GM19025 (cell line): ENCODE results near the gene OSBPL6.
"Not testable (repeated sequence)": the region's sequence is repeated elsewhere in the genome, so short reads cannot be mapped to it uniquely, and the experiment has no call there.

Source experiments
- ATAC-seq: cut with Tn5 transposase; IDR thresholded peaks from one replicate; pipeline ENCODE4 v1.9.1; 2021; ENCODE audit warnings: mild to moderate bottlenecking, low read depth, moderate library complexity; ENCODE audit not compliant: unreplicated experiment

OSBPL6 gene

GRCh38 chr2:178197791-178198190 lies 3.5 kb downstream of the OSBPL6 start:
- ATAC-seq, result no peak

- ATAC-seq, result not testable (repeated sequence)
These were observed 4.1 kb downstream of the OSBPL6 start for GRCh38 chr2:178198441-178198840.

GRCh38 chr2:178199334-178199733 lies 5.0 kb downstream of the OSBPL6 start:
- ATAC-seq, result no peak

GRCh38 chr2:178200331-178200730 lies 6.0 kb downstream of the OSBPL6 start:
- no peak for ATAC-seq

- ATAC-seq, result no peak
These were observed 8.6 kb downstream of the OSBPL6 start for GRCh38 chr2:178202927-178203326.

GRCh38 chr2:178204977-178205376 lies 10.7 kb downstream of the OSBPL6 start:
- no peak for ATAC-seq

GRCh38 chr2:178205853-178206521 lies 11.7 kb downstream of the OSBPL6 start:
- no peak for ATAC-seq

- ATAC-seq, result no peak
These were observed 14.0 kb downstream of the OSBPL6 start for GRCh38 chr2:178208336-178208735.

GRCh38 chr2:178208817-178209216 lies 14.5 kb downstream of the OSBPL6 start:
- no peak for ATAC-seq

- no peak for ATAC-seq
These were observed 17.1 kb downstream of the OSBPL6 start for GRCh38 chr2:178211460-178211859.

- no peak for ATAC-seq
These were observed 17.6 kb downstream of the OSBPL6 start for GRCh38 chr2:178211943-178212342.

GRCh38 chr2:178213991-178214390 lies 19.7 kb downstream of the OSBPL6 start:
- no peak for ATAC-seq

GRCh38 chr2:178219247-178219646 lies 24.9 kb downstream of the OSBPL6 start:
- no peak for ATAC-seq

GRCh38 chr2:178220814-178221213 lies 26.5 kb downstream of the OSBPL6 start:
- ATAC-seq, result no peak

GRCh38 chr2:178221556-178221955 lies 27.2 kb downstream of the OSBPL6 start:
- no peak for ATAC-seq

- ATAC-seq, result no peak
These were observed 29.5 kb downstream of the OSBPL6 start for GRCh38 chr2:178223806-178224205.

GRCh38 chr2:178225006-178225805 lies 30.9 kb downstream of the OSBPL6 start:
- no peak for ATAC-seq

- ATAC-seq, result no peak
These were observed 32.9 kb downstream of the OSBPL6 start for GRCh38 chr2:178227187-178227586.

- ATAC-seq, result no peak
These were observed 35.6 kb downstream of the OSBPL6 start for GRCh38 chr2:178229927-178230326.

GRCh38 chr2:178230396-178230795 lies 36.1 kb downstream of the OSBPL6 start:
- ATAC-seq, result no peak

GRCh38 chr2:178233428-178233827 lies 39.1 kb downstream of the OSBPL6 start:
- ATAC-seq, result no peak

- ATAC-seq, result no peak
These were observed 40.3 kb downstream of the OSBPL6 start for GRCh38 chr2:178234648-178235047.
